GF-D8 (cell line): ENCODE data around the gene CDC27.
"Not testable (repeated sequence)": the region's sequence is repeated elsewhere in the genome, so short reads cannot be mapped to it uniquely, and the experiment has no call there.

Source experiments
- DNase-seq: peaks from one replicate; lab custom pipeline; 2025; lab: John Stamatoyannopoulos, UW

The CDC27 gene

DNA sequence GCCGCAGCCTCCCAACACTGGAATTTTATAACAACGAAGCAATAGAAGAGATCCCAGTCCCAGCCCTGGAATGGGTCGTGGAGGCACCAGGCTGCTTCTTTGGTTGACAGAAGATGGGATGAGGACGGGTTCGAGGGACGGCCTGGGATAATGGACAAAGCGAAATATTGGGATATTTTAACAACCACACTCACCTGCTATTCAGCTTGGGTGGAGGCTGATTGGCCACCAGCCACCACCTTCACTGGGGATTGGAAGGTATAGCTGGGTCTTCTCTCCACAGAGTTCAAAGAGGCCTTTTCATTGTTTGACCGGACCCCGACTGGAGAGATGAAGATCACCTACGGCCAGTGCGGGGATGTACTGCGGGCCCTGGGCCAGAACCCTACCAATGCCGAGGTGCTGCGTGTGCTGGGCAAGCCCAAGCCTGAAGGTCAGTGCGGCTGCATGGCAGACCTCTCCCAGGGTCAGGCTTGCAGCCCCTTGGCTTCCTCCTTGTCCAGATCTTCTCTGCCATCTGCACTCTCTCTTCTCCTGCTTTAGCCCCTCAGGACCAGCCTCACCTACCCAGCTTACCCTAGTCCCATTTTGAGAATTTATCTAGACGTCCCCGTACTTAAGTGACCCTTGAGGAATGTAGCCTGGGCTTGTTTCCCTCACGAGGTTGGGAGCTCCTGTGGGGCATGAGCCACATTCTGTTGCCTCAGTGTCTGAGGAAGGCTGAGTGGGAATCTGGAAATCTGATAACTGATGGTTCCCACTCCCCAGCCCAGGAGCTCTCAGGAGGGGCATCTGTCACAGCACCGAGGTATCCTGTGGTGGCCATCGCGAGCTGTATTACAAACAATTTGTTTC, 30.8 kb upstream of the CDC27 start:
- no peak for DNase-seq

DNA sequence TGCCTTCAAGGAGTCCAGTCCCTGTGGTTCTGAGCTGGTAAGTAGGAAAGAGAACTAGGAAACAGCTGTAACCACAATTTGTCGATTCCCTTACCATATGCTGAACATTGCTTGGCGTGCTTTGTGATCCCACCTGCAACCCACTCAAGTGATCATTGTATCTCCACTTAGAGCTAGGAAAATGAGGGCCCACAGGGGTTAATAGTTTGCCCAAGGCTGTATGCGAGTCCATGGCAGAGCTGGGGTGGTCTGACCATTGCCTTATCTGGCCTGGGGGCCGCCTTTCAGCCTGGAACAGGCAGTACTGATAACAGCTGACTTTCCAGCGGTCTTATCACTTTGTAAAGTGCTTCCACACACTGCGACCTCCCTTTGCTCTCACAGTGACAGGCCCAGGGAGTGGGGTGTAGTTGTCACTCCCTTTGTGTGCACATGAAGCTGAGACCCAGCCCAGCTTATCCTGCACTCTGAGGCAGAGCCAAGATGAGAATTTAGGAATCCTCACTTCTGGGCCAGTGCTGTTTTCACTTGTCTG, 29.9 kb upstream of the CDC27 start:
- DNase-seq, result no peak

DNA sequence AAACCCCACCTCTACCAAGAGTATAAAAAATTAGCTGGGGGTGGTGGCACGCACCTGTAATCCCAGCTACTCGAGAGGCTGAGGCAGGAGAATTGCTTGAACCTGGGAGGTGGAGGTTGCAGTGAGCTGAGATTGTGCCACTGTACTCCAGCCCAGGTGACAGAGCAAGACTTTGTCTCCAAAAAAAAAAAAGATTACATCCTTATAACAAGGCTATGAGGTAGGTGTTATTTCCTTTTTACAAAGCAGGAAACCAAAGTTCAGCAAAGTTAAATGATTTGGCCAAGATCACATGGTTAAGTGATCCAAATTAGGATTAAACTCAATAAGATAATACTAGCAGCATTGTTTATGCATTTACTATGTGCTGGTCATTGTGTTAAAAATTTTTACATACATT, 28.2 kb upstream of the CDC27 start:
- not testable (repeated sequence) for DNase-seq

DNA sequence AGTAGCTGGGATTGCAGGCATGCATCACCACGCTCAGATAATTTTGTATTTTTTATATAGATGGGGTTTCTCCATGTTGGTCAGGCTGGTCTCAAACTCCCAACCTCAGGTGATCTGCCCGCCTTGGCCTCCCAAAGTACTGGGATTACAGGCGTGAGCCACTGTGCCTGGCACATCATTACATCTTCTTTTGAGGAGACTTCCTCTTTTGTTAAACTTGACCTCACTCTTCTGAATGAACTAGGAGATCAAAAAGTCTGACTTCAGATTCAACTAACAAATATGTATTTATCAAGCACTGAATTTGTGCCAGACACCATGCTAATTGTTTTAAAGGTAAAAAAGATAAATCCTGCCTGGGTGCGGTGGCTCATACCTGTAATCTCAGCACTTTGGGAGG, 27.7 kb upstream of the CDC27 start:
- not testable (repeated sequence) for DNase-seq

DNA sequence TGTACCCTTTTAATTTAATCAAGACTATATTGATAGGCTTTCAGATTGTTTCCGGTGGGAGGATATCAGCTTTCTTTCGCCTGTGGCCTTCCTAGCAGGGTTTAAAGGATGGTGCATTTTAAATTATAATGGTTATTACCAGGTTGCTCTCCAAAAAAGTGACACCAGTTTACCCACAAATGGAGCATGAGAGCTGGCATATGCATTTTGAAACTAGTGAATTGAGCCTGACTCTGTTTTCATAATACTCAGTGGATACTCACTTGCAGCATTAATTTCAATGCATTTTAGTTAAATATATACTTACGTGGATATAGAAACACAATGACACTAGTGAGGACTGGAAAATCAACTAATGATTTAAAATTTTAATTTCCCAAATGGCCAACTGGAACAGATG, 25.8 kb upstream of the CDC27 start:
- no peak for DNase-seq

DNA sequence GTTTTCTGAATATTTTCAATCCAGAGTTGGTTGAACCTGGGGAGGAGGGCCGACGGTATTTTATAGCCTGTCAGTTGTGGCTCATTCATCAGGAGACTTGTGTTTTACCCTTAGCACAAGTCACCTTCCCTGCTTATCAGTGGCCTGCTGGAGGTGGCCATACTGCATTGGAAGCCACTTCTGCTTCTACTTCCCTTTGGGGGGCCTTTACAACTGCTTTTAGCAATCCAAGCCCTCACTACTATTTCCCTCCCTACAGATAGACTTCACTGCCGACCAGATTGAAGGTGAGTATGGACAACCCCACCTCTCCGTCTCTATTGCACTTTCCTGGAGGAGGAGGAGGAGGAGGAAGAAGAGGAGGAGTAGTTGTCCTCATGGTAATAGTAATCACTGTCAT, 24.4 kb upstream of the CDC27 start:
- no peak for DNase-seq

DNA sequence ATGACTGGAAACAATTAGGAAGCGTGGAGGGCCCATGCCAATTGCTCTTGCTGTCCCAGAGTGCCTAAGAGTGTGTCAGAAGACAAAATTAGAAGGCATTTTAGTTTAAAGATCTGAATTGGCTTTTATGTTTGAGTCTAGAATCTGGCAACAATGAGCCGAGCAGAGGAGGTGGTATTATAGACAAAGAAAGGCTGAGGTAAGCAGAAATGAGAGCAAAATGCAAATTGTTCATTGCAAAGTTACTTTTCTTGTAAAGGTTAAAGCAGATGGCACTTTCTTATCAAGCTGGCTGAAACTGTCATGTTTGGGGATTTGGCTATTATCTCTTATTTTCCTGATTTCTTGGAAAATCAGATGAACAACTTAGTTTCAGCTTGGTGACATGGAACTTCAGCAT, 23.4 kb upstream of the CDC27 start:
- no peak for DNase-seq

DNA sequence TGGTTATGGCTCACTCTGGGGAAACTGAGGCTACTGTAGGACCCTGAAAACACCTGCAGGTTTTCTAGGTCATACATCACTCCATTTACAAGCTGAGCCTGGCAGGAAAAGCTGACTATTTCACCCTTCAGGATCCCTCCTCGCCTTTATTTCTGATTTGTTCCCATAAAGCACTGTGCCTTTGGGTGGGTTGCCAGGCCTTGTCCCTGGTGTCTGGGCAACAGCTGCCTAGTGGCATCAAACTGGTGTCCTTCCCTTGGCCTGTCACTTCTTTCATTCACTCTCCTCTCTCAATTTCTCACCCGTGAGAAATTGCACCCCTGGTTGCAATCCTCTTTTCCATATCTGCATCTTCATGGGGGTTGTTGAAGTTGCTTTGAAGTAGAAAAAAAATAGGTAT, 21.7 kb upstream of the CDC27 start:
- DNase-seq, result no peak

DNA sequence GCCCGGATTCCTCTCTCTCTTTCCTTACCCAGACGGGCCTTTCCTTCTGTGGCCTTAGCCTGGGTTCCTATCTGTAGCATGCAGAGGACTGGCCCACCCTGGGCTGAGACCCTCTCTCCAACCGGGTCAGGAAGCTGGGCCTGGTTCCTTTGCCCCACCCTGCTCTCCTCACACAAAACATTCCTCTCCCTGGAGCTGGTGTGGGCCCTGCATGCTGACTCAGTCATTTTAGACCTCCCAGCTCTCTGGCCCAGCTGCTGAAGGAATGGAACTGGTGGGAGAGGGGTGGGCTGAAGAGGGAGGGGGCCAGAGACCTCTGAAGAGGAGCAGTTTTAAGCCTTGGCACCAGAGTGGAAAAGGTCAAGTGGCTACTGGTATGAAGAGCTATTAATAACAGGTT, 21.0 kb upstream of the CDC27 start:
- DNase-seq, result no peak

DNA sequence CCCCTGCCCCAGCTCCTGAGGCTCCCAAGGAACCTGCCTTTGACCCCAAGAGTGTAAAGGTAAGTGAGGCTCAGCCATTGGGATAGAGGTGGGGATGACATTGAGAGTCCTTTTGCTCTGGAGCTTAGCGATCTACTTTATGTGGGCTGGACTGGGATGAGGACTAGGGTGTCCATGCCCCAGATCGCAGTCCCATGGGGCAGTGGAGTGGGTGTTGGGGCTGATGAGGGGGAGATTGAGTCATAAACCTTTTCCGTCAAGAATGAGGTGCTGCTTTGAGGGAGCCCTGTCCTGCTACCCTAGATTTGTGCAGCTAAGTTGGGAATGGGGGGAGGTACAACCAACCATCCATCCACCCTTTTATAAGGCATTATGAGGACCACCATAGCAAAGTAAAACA, 20.4 kb upstream of the CDC27 start:
- no peak for DNase-seq

DNA sequence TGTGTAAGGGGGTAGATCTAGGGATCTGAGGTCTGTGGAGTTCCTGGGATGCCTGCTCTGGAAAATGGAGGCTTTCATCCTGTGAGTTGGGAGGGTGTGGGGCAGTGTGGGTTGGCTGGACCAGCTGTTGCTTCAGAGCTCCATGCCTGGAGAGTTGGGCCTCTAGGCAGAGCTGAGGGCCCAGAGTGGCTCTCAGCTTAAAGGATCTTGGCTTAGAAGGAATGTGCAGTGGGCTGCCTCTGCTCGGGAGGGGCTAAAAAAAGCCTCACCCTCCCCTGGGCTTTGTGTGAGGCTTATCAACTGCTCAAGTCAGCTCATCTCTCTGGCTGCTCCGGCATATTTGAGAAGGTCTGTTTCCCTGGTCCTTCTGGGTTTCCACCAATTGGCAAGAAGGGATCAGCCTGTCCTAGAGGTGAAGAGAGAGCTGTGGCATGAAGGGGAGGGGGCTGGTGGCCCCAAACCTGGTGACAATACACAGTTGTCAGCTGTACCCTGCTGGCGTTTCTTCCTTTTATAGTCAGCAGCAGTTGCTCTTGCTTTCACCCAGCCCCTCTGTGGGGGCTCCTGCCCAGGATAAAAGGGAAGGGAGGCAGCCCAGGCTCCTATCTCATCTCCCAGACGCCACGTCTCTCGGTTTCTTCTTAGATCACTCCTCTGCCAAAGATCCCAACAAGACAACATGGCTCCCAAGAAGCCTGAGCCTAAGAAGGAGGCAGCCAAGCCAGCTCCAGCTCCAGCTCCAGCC, 19.8 kb upstream of the CDC27 start, which contains the start of gene MYL4:
Gene MYL4, plus strand, starts transcription at position 605 of the 745 bp plus-strand sequence. Its CDS starts 75 bp downstream, at position 680.
- no peak for DNase-seq

DNA sequence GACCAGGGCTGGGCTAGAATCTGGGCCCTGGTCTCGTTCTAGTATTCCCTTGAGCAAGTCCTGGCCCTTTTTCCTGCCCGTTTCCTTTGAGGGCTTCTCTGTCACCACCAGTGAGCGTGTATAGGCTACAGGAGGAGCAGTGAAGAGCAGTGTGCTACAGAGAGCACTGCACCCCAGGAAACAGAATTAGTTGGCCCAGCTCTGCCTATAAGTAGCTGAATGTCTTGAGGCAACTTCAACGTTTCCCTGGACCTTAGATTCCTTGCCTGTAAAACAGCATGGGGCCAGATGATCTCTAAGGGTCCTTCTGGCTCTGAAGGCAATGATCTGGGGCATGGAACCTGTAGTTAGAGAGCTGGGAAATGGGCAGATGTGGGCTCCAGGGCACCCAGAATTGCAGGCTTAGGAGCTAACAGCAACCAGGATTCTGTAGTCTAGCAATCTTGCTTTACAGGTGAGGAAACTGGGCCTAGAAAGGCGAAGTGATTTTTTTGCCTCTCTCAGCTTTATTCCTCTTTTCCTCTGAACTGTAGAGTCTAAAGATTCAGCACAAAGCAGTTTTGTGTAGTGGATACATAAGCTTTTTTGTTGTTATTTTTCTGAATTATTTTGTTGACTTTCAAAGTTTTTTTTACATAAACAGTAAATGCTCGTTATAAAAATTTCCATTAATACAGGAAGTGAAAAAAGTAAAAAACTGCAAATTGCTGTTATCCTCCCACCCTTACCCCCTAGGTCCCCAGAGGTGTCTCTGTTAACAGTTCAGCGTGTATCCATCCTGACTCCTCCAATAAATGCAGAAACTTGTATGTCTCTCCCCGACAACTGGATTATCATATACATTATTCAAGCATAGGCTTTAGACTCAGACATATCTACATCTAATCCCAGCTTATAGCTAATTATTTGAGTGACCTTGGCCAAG, 18.3 kb upstream of the CDC27 start:
- no peak for DNase-seq

DNA sequence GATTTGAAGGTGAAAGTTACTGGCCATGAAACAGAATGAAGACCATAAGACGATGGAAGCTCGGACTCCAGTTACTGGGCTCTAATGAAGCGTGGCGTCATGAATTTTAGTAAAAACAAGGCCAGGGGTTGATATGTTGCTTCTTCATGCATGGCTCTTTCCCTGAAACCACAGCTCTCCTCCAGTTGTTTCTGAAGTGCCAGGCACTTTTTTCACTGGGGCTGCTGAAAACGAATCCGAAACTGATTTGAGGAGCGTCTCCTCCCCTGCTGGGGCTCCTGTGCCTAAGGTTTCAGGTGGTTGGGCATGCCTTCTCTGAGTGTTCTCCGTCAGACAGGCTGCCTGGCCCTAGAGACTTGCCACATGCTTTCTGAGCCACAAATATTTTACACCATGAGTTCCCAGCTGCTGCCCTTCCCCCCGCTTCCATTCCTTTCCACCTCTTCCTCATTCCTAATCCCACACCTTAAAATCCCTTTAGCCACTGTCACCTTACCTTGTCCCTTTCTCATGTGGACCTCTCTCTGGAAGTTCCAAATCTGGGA, 16.4 kb upstream of the CDC27 start:
- DNase-seq, result no peak

DNA sequence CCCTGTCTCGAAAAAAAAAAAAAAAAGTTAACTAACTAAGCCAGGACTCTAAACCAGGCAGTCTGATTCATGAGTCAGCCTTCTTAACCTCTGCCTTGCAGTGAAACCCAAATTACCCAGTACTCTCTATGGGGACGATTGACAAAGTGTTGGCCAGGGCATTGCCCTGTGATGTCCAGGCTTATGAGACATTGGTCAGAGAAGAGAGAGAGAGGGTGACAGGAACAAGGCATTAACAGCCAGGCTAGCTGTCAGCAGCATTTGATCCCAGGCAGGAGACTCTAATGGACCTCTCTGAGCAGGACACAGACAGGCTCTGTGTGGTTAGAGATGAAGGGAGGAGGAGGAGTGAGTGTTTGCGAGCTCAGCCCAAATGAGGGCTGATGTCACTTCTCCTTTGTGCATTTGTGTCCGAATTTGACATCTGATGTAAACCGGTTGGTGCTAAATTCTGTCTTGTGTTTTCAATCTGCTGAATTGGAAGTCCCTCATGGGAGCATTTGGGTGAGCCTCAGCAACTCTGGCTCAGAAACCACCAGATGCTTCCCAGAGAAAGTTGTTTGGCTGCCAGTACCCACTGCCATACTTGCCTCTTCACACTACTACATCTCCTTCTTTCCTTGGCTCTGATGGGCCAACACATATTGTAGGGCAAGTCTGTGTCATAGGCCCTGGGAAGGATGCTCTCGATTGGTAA, 15.8 kb upstream of the CDC27 start:
- DNase-seq, result no peak

DNA sequence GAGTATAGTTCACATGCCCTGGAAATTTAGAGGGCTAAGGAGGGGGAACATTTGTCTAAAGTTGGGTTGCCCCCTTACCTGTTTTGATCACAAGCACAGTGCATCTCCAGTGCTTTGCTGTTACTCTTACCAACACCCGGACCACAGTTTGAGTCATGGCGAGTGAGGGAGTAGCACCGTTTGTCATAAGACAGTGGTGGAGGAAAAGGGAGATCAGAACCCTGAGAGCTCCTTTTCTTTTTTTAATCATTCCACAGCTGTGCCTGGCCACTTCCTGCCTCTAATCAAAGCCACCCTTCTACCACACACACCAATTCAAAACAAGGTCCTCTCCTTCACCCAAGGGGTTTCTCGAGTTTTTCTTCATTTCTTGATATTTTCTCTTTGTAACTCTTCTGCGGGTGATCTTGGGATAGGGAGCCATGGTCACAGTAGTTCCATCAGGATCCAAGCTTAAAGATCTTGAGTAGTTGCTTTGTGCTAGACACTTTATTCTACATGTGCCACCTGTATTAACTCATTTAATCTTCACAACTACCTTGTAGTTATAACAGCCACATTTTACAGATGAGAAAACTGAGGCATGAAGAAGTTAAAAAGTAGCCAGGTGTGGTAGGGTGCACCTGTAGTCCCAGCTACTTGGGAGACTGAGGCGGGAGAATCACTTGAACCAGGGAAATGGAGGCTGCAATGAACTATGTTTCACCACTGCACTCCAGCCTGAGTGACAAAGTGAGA, 15.1 kb upstream of the CDC27 start:
- no peak for DNase-seq

DNA sequence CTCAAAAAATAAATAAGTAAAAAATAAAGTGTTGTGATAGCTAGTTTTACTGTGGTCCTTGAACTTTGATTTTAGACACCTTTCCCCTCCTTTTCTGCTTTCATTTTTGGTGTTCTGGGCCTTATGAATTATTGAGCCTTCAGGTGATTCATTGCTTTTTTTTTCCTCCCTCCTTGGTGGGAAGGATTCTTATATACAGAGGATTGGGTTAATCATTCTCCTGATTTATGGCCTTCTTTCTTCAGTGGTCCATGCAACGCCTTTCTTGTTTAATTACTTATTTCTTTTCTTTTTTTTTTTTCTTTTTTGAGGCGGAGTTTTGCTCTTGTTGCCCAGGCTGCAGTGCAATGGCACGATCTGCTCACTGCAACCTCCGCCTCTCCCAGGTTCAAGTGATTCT, 12.1 kb upstream of the CDC27 start:
- DNase-seq, result no peak

DNA sequence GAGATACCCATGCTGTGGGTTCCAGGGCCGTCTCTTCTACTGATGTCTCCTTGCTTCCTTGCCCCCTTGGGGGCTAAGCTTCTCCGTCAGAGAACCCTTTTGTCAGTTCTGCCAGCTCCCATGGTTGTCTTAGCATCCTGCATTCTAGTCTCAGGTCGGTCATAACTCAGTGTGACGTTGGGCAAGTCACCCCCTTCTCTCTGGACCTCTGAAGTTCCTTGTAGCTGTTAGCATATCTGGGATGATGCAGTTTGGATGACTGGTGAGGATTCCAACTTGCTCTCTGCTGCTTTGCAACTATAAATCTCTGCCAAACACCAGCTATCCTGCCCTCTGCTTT, 11.2 kb upstream of the CDC27 start:
- no peak for DNase-seq

DNA sequence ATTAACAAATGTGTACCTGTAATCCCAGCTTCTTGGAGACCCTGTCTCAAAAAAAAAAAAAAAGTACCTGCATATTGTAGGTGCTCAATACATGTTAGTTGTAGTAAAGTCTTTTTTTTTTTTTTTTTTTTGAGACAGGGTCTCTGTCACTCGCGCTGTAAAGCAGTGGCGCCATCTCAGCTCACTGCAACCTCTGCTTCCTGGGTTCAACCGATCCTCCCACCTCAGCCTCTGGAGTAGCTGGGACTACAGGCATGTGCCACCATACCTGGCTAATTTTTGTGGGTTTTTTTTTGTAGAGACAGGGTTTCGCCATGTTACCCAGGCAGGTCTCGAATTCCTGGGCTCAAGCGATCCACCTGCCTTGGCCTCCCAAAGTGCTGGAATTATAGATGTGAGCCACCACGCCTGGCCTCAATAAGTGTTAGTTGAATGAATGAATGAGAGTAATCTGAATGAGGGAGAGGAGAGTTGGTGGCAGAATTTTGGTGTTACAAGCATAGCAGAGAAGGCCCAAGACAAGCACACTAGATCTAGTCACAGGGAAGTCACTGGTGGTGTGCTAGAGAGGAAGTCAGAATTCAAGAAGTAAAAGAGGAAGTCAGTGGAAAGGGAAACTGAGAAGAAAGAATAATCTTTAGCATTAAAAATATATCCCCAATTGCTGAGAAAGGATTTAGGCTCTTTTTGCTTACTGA, 10.7 kb upstream of the CDC27 start:
- peak; percentile 52 for DNase-seq

DNA sequence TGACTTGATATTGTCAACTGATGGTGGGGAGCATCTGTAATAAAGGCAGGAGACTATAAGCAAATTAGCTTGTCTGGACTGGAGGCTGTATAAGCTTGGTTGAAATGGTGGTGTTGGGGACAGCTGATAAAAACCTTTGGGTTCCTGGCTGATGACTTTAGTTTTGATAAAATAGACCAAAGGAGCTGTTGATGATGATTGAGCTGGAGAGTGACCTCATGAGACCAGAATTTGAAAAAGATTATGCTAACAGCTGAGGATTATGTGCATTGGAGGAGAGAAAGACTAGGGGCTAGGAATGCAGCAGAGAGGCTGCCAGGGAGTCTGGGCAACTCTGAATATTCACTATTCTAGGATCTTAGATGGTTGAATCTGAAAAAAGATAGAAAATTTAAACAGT, 8.7 kb upstream of the CDC27 start:
- no peak for DNase-seq

DNA sequence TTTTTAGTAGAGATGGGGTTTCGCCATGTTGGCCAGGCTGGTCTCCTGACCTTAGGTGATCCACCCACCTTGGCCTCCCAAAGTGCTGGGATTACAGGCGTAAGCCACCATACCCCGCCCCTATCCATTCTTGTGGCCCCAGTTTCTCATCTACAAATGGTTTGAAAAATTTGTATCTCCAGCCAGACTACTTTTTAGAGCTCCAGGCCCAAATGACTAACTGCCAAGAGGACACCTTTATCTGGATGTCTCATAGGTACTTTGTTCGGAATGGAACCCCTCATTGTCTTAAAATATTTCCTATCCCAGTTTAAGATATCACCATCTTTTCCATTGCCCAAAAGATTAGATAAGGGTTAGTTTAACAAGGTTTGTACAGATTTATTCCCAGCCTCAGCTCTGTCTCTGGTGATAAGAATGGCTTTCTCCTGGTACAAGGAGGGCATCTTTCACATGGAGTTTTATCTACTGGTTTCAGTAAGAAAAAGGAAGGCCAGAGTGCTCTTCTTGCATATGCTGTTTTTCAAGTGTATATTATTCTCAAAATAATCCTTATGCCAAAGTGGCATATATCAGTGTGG, 4.9 kb upstream of the CDC27 start:
- DNase-seq, result no peak
